Activated CD8-positive, alpha-beta memory T cell treated with anti-CD3 and anti-CD28 coated beads, Interleukin-2, amount 50 U/mL, for 24 hours (primary cell): Measurements from ENCODE around the gene CLCN2.
A peak's percentile ranks its signal among the peaks of the same experiment; 100 is the strongest.

Experiments
- DNase-seq: peaks from one replicate; pipeline ENCODE4 v3.0.0-alpha.2; 2020; ENCODE audit errors: extremely low read depth

CLCN2 gene

GRCh38 chr3:184380627-184381260 is 19.3 kb upstream of the CLCN2 start:
- DNase-seq = no peak

- DNase-seq = no peak
Observed at GRCh38 chr3:184380185-184380626, 18.8 kb upstream of the CLCN2 start.

GRCh38 chr3:184379358-184380184 is 18.2 kb upstream of the CLCN2 start, which contains the start of gene CHRD:
TSS of gene CHRD (plus strand) at chr3:184380054. CDS start at chr3:184380319, 265 bp downstream.
- no peak for DNase-seq

GRCh38 chr3:184378651-184379357 is 17.4 kb upstream of the CLCN2 start:
- no peak for DNase-seq

GRCh38 chr3:184377882-184378445 is 16.6 kb upstream of the CLCN2 start, which contains the start of gene THPO:
TSS of gene THPO (minus strand) at chr3:184378207. CDS start at chr3:184376259, 1,948 bp downstream.
- DNase-seq = no peak

GRCh38 chr3:184377374-184377773 is 16.0 kb upstream of the CLCN2 start:
- DNase-seq = no peak

GRCh38 chr3:184375747-184376461 is 14.5 kb upstream of the CLCN2 start:
- no peak for DNase-seq

- DNase-seq = no peak
Observed at GRCh38 chr3:184373422-184373821, 12.0 kb upstream of the CLCN2 start.

GRCh38 chr3:184372911-184373310 is 11.5 kb upstream of the CLCN2 start:
- no peak for DNase-seq

GRCh38 chr3:184372296-184372821 is 11.0 kb upstream of the CLCN2 start:
- no peak for DNase-seq

GRCh38 chr3:184371570-184372018 is 10.2 kb upstream of the CLCN2 start:
- DNase-seq = no peak

- DNase-seq = no peak
Observed at GRCh38 chr3:184368586-184369183, 7.3 kb upstream of the CLCN2 start.

- no peak for DNase-seq
Observed at GRCh38 chr3:184368116-184368515, 6.7 kb upstream of the CLCN2 start.

- no peak for DNase-seq
Observed at GRCh38 chr3:184366619-184367289, 5.3 kb upstream of the CLCN2 start.

- peak; percentile 90 for DNase-seq
Observed at GRCh38 chr3:184362668-184363546, 1.5 kb upstream of the CLCN2 start.

GRCh38 chr3:184361932-184362667 is 695 bp upstream of the CLCN2 start:
- DNase-seq = no peak

- DNase-seq = no peak
Observed at GRCh38 chr3:184360929-184361531, 375 bp downstream of the CLCN2 start.
